Measurements from ENCODE around the gene SLC35A3.

- no peak for TF ChIP-seq ZNF658 (tag by site-specific recombination; IDR thresholded peaks at IDR 0.05)
- TF ChIP-seq ZNF747 (tag by site-specific recombination; IDR thresholded peaks at IDR 0.05), result no peak
- no peak for TF ChIP-seq ZNF274 (IDR thresholded peaks at IDR 0.05; ENCODE audit: low read length)
- TF ChIP-seq ZNF274 (tag by site-specific recombination; IDR thresholded peaks at IDR 0.05; ENCODE audit: borderline replicate concordance), result no peak
- no peak for TF ChIP-seq TCF7L2 (IDR thresholded peaks at IDR 0.05; ENCODE audit: borderline replicate concordance, low read depth, low read length)
Observed at GRCh38 chr1:99975529-99975928, 5.7 kb downstream of the SLC35A3 start.
